HepG2 (cell line): ENCODE results near the gene MLF1. TPM values are rescaled to one million over a fixed set of nuclear protein-coding genes. Genes with fewer than 3 reads are reported as not detected.

ENCODE experiments used
- AKAP8 ChIP-seq: sonication (generic); formaldehyde crosslinking; IDR thresholded peaks from 2 replicates; pipeline ENCODE4 v1.5.1; 2020; ENCODE audit warnings: mild to moderate bottlenecking, missing genetic modification reagents
- HMGXB3 ChIP-seq: sonication (generic); formaldehyde crosslinking; IDR thresholded peaks from 2 replicates; pipeline ENCODE4 v1.4.0; 2020; ENCODE audit warnings: missing genetic modification reagents, borderline replicate concordance
- ISX ChIP-seq: sonication (generic); formaldehyde crosslinking; conservative IDR thresholded peaks from 2 replicates; pipeline ENCODE4 v1.5.0; 2020; ENCODE audit warnings: missing genetic modification reagents
- REST ChIP-seq, 2 experiments: IDR thresholded peaks; 2 replicates each; pipeline ENCODE4 v1.6.1; 2011 to 2012; ENCODE audit warnings: low read length in 2 of 2, borderline replicate concordance in 1 of 2, low read depth in 1 of 2, mild to moderate bottlenecking in 1 of 2, moderate library complexity in 1 of 2
- SIN3A ChIP-seq: IDR thresholded peaks from 2 replicates; pipeline ENCODE4 v1.6.1; 2011; ENCODE audit warnings: low read depth, mild to moderate bottlenecking, control low read depth, low read length, borderline replicate concordance
- SRSF9 ChIP-seq: fragments of 200-400 bp; formaldehyde crosslinking; IDR thresholded peaks from 2 replicates; pipeline ENCODE4 v1.6.1; 2018; ENCODE audit warnings: borderline replicate concordance, mild to moderate bottlenecking, low read depth, low read length; ENCODE audit not compliant: insufficient read depth, poor library complexity, severe bottlenecking
- ZBTB3 ChIP-seq: sonication (generic); formaldehyde crosslinking; IDR thresholded peaks from 2 replicates; pipeline ENCODE4 v1.4.0; 2020; ENCODE audit warnings: low read depth, mild to moderate bottlenecking, moderate library complexity, missing genetic modification reagents, borderline replicate concordance
- ZFY ChIP-seq: sonication (generic); formaldehyde crosslinking; IDR thresholded peaks from 2 replicates; pipeline ENCODE4 v1.4.0; 2020; ENCODE audit warnings: missing genetic modification reagents
- ZNF318 ChIP-seq: sonication (generic); formaldehyde crosslinking; IDR thresholded peaks from 2 replicates; pipeline ENCODE4 v1.4.0; 2020; ENCODE audit warnings: mild to moderate bottlenecking, missing genetic modification reagents
- ZNF782 ChIP-seq: sonication (generic); formaldehyde crosslinking; IDR thresholded peaks from 2 replicates; pipeline ENCODE4 v1.4.0; 2020; ENCODE audit warnings: missing genetic modification reagents, mild to moderate bottlenecking, borderline replicate concordance
- polyA plus RNA-seq, 8 experiments: library from polyadenylated mRNA; depleted of rRNA in 3 of 8; stranded (reverse) in 7 of 8; unstranded in 1 of 8; fragments of >200 nt; fragmentation: Illumina TruSeq in 4 of 8; extraction: Trizol in 4 of 8; gene quantifications; 2 replicates each; pipeline versions ENCODE4 v1.2.1 to v1.2.3, GENCODE V29; 2011 to 2016; ENCODE audit warnings: low read depth in 4 of 8, missing spikeins in 1 of 8, mixed read lengths in 1 of 8; ENCODE audit not compliant: insufficient read depth in 1 of 8
- total RNA-seq, 5 experiments: library from RNA; depleted of rRNA; stranded (reverse); fragments of >200 nt; fragmentation: Illumina TruSeq; extraction: Trizol; gene quantifications; 2 replicates each; pipeline ENCODE4 v1.2.3, GENCODE V29; 2016; ENCODE audit warnings: low read depth in 1 of 5

MLF1 gene
- total and polyA plus RNA-seq, 2 of the 13 experiments (the other 11 are each of a cell fraction or from before 2014, with no cell fraction given) = 0.88 to 1.0 TPM

- TF ChIP-seq HMGXB3 (CRISPR knock-in tag) (no peak), ZFY (peak; percentile 88), ISX (CRISPR knock-in tag) (no peak), ZBTB3 (CRISPR knock-in tag) (no peak), ZNF318 (CRISPR knock-in tag) (no peak), SIN3A (peak; percentile 93), AKAP8 (CRISPR knock-in tag) (no peak), ZNF782 (CRISPR knock-in tag) (peak; percentile 69; the same call in 1 of the 2 replicates), SRSF9 (no peak), REST (IDR thresholded peaks at IDR 0.05; ENCODE audit: borderline replicate concordance in 1 of 2, low read depth in 1 of 2, low read length in 2 of 2) (peak in 1 of 2 experiments; percentile 53; a peak in 2 of 4 replicates)
Observed at GRCh38 chr3:158644345-158644908, 73.4 kb downstream of the MLF1 start, which contains the start of gene GFM1 (continued).
